ENCODE results near the gene KCNAB2.

DNA sequence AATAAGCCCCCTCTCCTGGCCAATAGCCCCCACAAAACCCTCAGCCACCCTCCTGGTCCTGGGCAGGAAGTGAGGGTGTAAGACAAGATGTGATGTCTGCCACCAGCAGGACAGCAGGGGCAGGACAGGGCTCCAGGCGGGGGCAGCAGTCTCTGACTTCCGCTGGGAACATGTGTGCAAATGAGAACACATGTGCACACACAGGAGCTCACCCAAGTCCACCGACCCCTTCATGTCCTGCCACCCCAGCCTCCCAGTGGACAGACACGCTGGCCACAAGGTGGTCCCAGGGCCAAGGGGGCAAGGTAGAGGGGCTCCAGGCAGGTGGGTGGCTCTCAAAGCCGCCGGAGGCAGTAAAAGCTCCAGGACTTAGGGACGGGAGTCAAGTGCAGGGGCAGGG, 60.1 kb downstream of the KCNAB2 start:
- TF ChIP-seq, protein P1, sequence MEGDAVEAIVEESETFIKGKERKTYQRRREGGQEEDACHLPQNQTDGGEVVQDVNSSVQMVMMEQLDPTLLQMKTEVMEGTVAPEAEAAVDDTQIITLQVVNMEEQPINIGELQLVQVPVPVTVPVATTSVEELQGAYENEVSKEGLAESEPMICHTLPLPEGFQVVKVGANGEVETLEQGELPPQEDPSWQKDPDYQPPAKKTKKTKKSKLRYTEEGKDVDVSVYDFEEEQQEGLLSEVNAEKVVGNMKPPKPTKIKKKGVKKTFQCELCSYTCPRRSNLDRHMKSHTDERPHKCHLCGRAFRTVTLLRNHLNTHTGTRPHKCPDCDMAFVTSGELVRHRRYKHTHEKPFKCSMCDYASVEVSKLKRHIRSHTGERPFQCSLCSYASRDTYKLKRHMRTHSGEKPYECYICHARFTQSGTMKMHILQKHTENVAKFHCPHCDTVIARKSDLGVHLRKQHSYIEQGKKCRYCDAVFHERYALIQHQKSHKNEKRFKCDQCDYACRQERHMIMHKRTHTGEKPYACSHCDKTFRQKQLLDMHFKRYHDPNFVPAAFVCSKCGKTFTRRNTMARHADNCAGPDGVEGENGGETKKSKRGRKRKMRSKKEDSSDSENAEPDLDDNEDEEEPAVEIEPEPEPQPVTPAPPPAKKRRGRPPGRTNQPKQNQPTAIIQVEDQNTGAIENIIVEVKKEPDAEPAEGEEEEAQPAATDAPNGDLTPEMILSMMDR (IDR thresholded peaks at IDR 0.05), result no peak
- no peak for TF ChIP-seq ZFX (IDR thresholded peaks at IDR 0.05; ENCODE audit: borderline replicate concordance)
